GM19324 (cell line): ENCODE results near the gene LMX1A.

Experiments
- ATAC-seq: cut with Tn5 transposase; IDR thresholded peaks from one replicate; pipeline ENCODE4 v1.9.1; 2021; ENCODE audit warnings: mild to moderate bottlenecking, moderate library complexity; ENCODE audit not compliant: unreplicated experiment, low FRiP score

The LMX1A gene

GRCh38 chr1:165173818-165174217 is 182.7 kb downstream of the LMX1A start:
- ATAC-seq = no peak

- ATAC-seq = no peak
Observed at GRCh38 chr1:165173409-165173808, 183.1 kb downstream of the LMX1A start.

GRCh38 chr1:165172666-165173065 is 183.8 kb downstream of the LMX1A start:
- ATAC-seq = no peak

GRCh38 chr1:165169729-165170128 is 186.8 kb downstream of the LMX1A start:
- no peak for ATAC-seq

GRCh38 chr1:165169028-165169427 is 187.5 kb downstream of the LMX1A start:
- ATAC-seq = no peak

- ATAC-seq = no peak
Observed at GRCh38 chr1:165168467-165168866, 188.0 kb downstream of the LMX1A start.

- ATAC-seq = no peak
Observed at GRCh38 chr1:165162671-165163241, 193.8 kb downstream of the LMX1A start.

- ATAC-seq = no peak
Observed at GRCh38 chr1:165161130-165161529, 195.4 kb downstream of the LMX1A start.

GRCh38 chr1:165153182-165153581 is 203.3 kb downstream of the LMX1A start:
- no peak for ATAC-seq

- ATAC-seq = no peak
Observed at GRCh38 chr1:165152727-165153126, 203.8 kb downstream of the LMX1A start.

- no peak for ATAC-seq
Observed at GRCh38 chr1:165152109-165152508, 204.4 kb downstream of the LMX1A start.
